ENCODE results near the gene PDE7B.

Gene PDE7B

GRCh38 chr6:136014454-136015437, 163.2 kb downstream of the PDE7B start:
- TF ChIP-seq, protein P1, sequence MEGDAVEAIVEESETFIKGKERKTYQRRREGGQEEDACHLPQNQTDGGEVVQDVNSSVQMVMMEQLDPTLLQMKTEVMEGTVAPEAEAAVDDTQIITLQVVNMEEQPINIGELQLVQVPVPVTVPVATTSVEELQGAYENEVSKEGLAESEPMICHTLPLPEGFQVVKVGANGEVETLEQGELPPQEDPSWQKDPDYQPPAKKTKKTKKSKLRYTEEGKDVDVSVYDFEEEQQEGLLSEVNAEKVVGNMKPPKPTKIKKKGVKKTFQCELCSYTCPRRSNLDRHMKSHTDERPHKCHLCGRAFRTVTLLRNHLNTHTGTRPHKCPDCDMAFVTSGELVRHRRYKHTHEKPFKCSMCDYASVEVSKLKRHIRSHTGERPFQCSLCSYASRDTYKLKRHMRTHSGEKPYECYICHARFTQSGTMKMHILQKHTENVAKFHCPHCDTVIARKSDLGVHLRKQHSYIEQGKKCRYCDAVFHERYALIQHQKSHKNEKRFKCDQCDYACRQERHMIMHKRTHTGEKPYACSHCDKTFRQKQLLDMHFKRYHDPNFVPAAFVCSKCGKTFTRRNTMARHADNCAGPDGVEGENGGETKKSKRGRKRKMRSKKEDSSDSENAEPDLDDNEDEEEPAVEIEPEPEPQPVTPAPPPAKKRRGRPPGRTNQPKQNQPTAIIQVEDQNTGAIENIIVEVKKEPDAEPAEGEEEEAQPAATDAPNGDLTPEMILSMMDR (conservative IDR thresholded peaks at IDR 0.05; ENCODE audit: low read depth, low read length): no peak
- no peak overlapping the region for H3K4me3 ChIP-seq (ENCODE audit: low read length)
- DNase-seq (ENCODE audit: low read depth): peak; percentile 96

- TF ChIP-seq, protein P1 (conservative IDR thresholded peaks at IDR 0.05; ENCODE audit: low read depth, low read length): no peak
- H3K4me3 ChIP-seq (ENCODE audit: low read length): no peak overlapping the region
- DNase-seq (ENCODE audit: low read depth): no peak
Observed at GRCh38 chr6:136015531-136015930, 164.0 kb downstream of the PDE7B start.

GRCh38 chr6:136016228-136017225, 165.0 kb downstream of the PDE7B start:
- TF ChIP-seq, protein P1 (conservative IDR thresholded peaks at IDR 0.05; ENCODE audit: low read depth, low read length): no peak
- no peak overlapping the region for H3K4me3 ChIP-seq (ENCODE audit: low read length)
- no peak for DNase-seq (ENCODE audit: low read depth)

- TF ChIP-seq, protein P1 (conservative IDR thresholded peaks at IDR 0.05; ENCODE audit: low read depth, low read length): no peak
- no peak for DNase-seq (ENCODE audit: low read depth)
- H3K4me3 ChIP-seq (ENCODE audit: low read length): no peak overlapping the region
Observed at GRCh38 chr6:136020691-136021090, 169.2 kb downstream of the PDE7B start.

GRCh38 chr6:136022224-136022874, 170.8 kb downstream of the PDE7B start:
- TF ChIP-seq, protein P1 (conservative IDR thresholded peaks at IDR 0.05; ENCODE audit: low read depth, low read length): no peak
- H3K4me3 ChIP-seq (ENCODE audit: low read length): no peak overlapping the region

DNA sequence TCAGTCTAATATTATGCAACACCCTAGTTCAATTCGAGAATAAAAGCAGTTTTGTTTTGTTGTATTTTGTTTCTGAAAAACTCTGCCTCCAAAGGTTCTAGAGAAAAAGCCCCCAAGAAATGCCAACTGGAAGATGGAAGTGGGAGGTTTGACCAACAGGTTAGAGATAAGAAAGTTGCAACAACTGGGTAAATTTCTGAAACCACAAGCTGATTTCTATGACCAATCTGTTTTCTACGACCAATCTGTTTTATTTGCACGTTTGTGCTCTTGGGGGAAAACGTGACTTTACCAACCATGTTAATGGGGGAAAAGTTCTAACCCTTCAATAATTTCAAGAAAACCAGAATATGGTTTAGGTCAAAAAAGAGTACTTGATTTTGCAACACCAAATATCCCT, 173.2 kb downstream of the PDE7B start:
- TF ChIP-seq, protein P1 (conservative IDR thresholded peaks at IDR 0.05; ENCODE audit: low read depth, low read length): no peak
- H3K4me3 ChIP-seq (ENCODE audit: low read length): no peak overlapping the region
- no peak for DNase-seq (ENCODE audit: low read depth)

More at GRCh38 chr6:136022224-136022874, 170.8 kb downstream of the PDE7B start:
- no peak for DNase-seq (ENCODE audit: low read depth)

Data from retinal pigment epithelial cell (primary cell).